HG03342 (cell line): Measurements from ENCODE around the gene CASP1.

ENCODE experiments used
- ATAC-seq: cut with Tn5 transposase; IDR thresholded peaks from one replicate; pipeline ENCODE4 v1.9.1; 2021; ENCODE audit warnings: mild to moderate bottlenecking, moderate library complexity; ENCODE audit not compliant: unreplicated experiment

The CASP1 gene

GRCh38 chr11:104995001-104995408 lies 39.9 kb downstream of the CASP1 start:
- no peak for ATAC-seq

GRCh38 chr11:104992781-104993180 lies 42.2 kb downstream of the CASP1 start:
- no peak for ATAC-seq

- ATAC-seq = no peak
These were observed 43.0 kb downstream of the CASP1 start for GRCh38 chr11:104991994-104992393.

- ATAC-seq = no peak
These were observed 50.1 kb downstream of the CASP1 start for GRCh38 chr11:104984808-104985207.

- ATAC-seq = no peak
These were observed 55.1 kb downstream of the CASP1 start for GRCh38 chr11:104979839-104980238.
